Measurements from ENCODE around the gene NRDC.

Gene NRDC

GRCh38 chr1:51818487-51818886, 60.0 kb downstream of the NRDC start:
- Histone ChIP-seq H3K36me3 (peaks cover 95% of the 10 kb centered on the region), H3K9me3 (no peaks in the 10 kb centered on the region), H3K4me3 (ENCODE audit: low read depth in 1 of 2, low read length in 1 of 2) (no peak overlapping the region), H3K27ac (no peak overlapping the region), H3K4me1 (ENCODE audit: control insufficient read depth in 1 of 2, insufficient read depth in 1 of 2, low read depth in 1 of 2, low read length in 1 of 2) (no peaks in the 10 kb centered on the region), H3K27me3 (no peaks in the 10 kb centered on the region)
- no peak for TF ChIP-seq CTCF (IDR thresholded peaks at IDR 0.05)

- H3K27me3 ChIP-seq = no peaks in the 10 kb centered on the region
- H3K4me3 ChIP-seq (ENCODE audit: low read depth in 1 of 2, low read length in 1 of 2) = no peak overlapping the region
- TF ChIP-seq CTCF (IDR thresholded peaks at IDR 0.05) = no peak
- no peak overlapping the region for H3K27ac ChIP-seq
- no peaks in the 10 kb centered on the region for H3K4me1 ChIP-seq (ENCODE audit: control insufficient read depth in 1 of 2, insufficient read depth in 1 of 2, low read depth in 1 of 2, low read length in 1 of 2)
- H3K36me3 ChIP-seq = peaks cover 97% of the 10 kb centered on the region
- H3K9me3 ChIP-seq = no peaks in the 10 kb centered on the region
These were observed 64.0 kb downstream of the NRDC start for GRCh38 chr1:51814513-51814912.

- Histone ChIP-seq H3K9me3 (no peaks in the 10 kb centered on the region), H3K36me3 (peaks cover 100% of the 10 kb centered on the region)
These were observed 79.2 kb downstream of the NRDC start for GRCh38 chr1:51799372-51799771.

DNA sequence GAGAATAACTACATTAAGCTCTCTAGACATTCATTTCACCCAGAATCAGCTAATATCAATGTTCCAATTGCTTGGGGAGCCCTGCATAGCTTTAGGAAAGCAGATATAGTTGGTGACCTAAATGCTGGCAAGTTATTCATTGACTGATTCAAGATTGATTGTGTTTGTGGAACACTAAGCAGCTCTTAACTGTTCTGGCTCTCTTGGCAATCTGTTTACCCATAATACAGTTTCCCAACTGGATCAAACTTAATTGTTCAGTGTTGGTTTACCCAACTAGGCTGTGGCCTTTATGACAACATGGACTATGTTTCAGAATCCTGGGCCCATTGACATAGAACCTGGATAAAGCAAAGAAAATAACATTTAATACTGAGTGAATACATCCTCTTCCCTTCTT, 83.7 kb downstream of the NRDC start:
- Histone ChIP-seq H3K9me3 (no peaks in the 10 kb centered on the region), H3K27me3 (no peaks in the 10 kb centered on the region), H3K36me3 (peaks cover 100% of the 10 kb centered on the region), H3K4me3 (ENCODE audit: low read depth in 1 of 2, low read length in 1 of 2) (no peak overlapping the region), H3K4me1 (ENCODE audit: control insufficient read depth in 1 of 2, insufficient read depth in 1 of 2, low read depth in 1 of 2, low read length in 1 of 2) (no peaks in the 10 kb centered on the region), H3K27ac (no peak overlapping the region)
- no peak for TF ChIP-seq CTCF (IDR thresholded peaks at IDR 0.05)

More at GRCh38 chr1:51799372-51799771, 79.2 kb downstream of the NRDC start:
- no peak for TF ChIP-seq CTCF (IDR thresholded peaks at IDR 0.05)
- H3K27ac ChIP-seq = no peak overlapping the region
- no peak overlapping the region for H3K4me3 ChIP-seq (ENCODE audit: low read depth in 1 of 2, low read length in 1 of 2)
- no peaks in the 10 kb centered on the region for H3K27me3 ChIP-seq
- H3K4me1 ChIP-seq (ENCODE audit: control insufficient read depth in 1 of 2, insufficient read depth in 1 of 2, low read depth in 1 of 2, low read length in 1 of 2) = no peaks in the 10 kb centered on the region

- Histone ChIP-seq H3K4me1 (ENCODE audit: control insufficient read depth in 1 of 2, insufficient read depth in 1 of 2, low read depth in 1 of 2, low read length in 1 of 2) (no peaks in the 10 kb centered on the region), H3K4me3 (ENCODE audit: low read depth in 1 of 2, low read length in 1 of 2) (no peak overlapping the region), H3K36me3 (peaks cover 100% of the 10 kb centered on the region), H3K27ac (no peak overlapping the region), H3K27me3 (no peaks in the 10 kb centered on the region), H3K9me3 (no peaks in the 10 kb centered on the region)
- TF ChIP-seq CTCF (IDR thresholded peaks at IDR 0.05) = no peak
These were observed 84.3 kb downstream of the NRDC start for GRCh38 chr1:51794260-51794659.

GRCh38 chr1:51792864-51793263, 85.7 kb downstream of the NRDC start:
- H3K27me3 ChIP-seq = no peaks in the 10 kb centered on the region
- no peak overlapping the region for H3K27ac ChIP-seq
- no peak for TF ChIP-seq CTCF (IDR thresholded peaks at IDR 0.05)
- H3K9me3 ChIP-seq = no peaks in the 10 kb centered on the region
- H3K36me3 ChIP-seq = peaks cover 100% of the 10 kb centered on the region
- H3K4me3 ChIP-seq (ENCODE audit: low read depth in 1 of 2, low read length in 1 of 2) = no peak overlapping the region
- no peaks in the 10 kb centered on the region for H3K4me1 ChIP-seq (ENCODE audit: control insufficient read depth in 1 of 2, insufficient read depth in 1 of 2, low read depth in 1 of 2, low read length in 1 of 2)
